Liver (tissue), 3 donors: ENCODE results near the gene TENM3.

Experiments
- RAD21 ChIP-seq, 2 donors: IDR thresholded peaks; 2 replicates each; pipeline ENCODE4 v1.6.1; 2016; ENCODE audit warnings: antibody characterized with exemption in 2 of 2, mild to moderate bottlenecking in 2 of 2
- SP1 ChIP-seq: IDR thresholded peaks from 2 replicates; pipeline ENCODE4 v1.6.1; 2018; ENCODE audit warnings: antibody characterized with exemption, mild to moderate bottlenecking
- YY1 ChIP-seq: IDR thresholded peaks from 2 replicates; pipeline ENCODE4 v1.6.1; 2016; ENCODE audit warnings: antibody characterized with exemption, mild to moderate bottlenecking
- TF ChIP-seq, protein P1 (sequence below): fragments of 150-350 bp; IDR thresholded peaks from 2 replicates; pipeline ENCODE4 v1.5.1; 2017; ENCODE audit warnings: improper control_type of control experiment, low read depth, low read length; ENCODE audit not compliant: missing input control
- TF ChIP-seq, protein P2 (sequence below): IDR thresholded peaks from 2 replicates; pipeline ENCODE4 v1.6.1; 2016; ENCODE audit warnings: antibody characterized with exemption
- TF ChIP-seq, protein P3 (sequence below): IDR thresholded peaks from 2 replicates; pipeline ENCODE4 v1.6.1; 2016; ENCODE audit warnings: antibody characterized with exemption
- TF ChIP-seq, protein P4 (sequence below): IDR thresholded peaks from 2 replicates; pipeline ENCODE4 v1.6.1; 2016; ENCODE audit warnings: antibody characterized with exemption
- donor health status: healthy.
- donor health status: healthy.

DNA sequence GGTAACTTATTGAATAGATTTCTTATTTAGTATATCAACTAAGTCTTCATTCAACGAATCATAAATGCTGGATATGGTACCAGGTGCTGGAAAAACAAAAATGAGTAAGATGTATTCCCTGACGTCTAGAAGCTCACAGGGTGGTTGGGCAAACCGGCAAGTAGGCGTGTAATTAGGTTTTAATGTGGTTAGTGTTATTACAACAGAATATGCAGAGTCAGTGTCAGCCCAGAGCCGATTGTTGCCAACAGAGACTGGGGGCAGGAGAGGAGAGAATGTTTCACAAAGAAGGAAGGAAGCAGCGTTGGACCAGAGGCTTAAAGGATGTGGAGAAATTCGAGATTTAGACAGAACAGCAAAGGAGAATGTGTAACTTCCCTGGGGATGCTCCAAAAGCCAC is 111.7 kb downstream of the TENM3 start:
- TF ChIP-seq, protein P1, sequence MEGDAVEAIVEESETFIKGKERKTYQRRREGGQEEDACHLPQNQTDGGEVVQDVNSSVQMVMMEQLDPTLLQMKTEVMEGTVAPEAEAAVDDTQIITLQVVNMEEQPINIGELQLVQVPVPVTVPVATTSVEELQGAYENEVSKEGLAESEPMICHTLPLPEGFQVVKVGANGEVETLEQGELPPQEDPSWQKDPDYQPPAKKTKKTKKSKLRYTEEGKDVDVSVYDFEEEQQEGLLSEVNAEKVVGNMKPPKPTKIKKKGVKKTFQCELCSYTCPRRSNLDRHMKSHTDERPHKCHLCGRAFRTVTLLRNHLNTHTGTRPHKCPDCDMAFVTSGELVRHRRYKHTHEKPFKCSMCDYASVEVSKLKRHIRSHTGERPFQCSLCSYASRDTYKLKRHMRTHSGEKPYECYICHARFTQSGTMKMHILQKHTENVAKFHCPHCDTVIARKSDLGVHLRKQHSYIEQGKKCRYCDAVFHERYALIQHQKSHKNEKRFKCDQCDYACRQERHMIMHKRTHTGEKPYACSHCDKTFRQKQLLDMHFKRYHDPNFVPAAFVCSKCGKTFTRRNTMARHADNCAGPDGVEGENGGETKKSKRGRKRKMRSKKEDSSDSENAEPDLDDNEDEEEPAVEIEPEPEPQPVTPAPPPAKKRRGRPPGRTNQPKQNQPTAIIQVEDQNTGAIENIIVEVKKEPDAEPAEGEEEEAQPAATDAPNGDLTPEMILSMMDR: no peak
- TF ChIP-seq, protein P2, sequence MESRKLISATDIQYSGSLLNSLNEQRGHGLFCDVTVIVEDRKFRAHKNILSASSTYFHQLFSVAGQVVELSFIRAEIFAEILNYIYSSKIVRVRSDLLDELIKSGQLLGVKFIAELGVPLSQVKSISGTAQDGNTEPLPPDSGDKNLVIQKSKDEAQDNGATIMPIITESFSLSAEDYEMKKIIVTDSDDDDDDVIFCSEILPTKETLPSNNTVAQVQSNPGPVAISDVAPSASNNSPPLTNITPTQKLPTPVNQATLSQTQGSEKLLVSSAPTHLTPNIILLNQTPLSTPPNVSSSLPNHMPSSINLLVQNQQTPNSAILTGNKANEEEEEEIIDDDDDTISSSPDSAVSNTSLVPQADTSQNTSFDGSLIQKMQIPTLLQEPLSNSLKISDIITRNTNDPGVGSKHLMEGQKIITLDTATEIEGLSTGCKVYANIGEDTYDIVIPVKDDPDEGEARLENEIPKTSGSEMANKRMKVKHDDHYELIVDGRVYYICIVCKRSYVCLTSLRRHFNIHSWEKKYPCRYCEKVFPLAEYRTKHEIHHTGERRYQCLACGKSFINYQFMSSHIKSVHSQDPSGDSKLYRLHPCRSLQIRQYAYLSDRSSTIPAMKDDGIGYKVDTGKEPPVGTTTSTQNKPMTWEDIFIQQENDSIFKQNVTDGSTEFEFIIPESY: no peak
- TF ChIP-seq YY1 (no peak), RAD21 (IDR thresholded peaks at IDR 0.05) (no peak), SP1 (no peak)
- TF ChIP-seq, protein P3, sequence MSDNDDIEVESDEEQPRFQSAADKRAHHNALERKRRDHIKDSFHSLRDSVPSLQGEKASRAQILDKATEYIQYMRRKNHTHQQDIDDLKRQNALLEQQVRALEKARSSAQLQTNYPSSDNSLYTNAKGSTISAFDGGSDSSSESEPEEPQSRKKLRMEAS: no peak
- TF ChIP-seq, protein P4, sequence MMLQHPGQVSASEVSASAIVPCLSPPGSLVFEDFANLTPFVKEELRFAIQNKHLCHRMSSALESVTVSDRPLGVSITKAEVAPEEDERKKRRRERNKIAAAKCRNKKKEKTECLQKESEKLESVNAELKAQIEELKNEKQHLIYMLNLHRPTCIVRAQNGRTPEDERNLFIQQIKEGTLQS: no peak
